ENCODE measurements around the gene PRCD. TPM values are rescaled to one million over a fixed set of nuclear protein-coding genes. Genes with fewer than 3 reads are reported as not detected.

Gene PRCD
- total and polyA plus RNA-seq, 2 donors from 2014 or later, result 2.2 TPM; not detected in 1

- peak overlapping the region in 1 of 3 donors; percentile 46 for H3K9ac ChIP-seq (ENCODE audit: low read length in 3 of 3)
- H3K4me1 ChIP-seq (ENCODE audit: control insufficient read depth in 2 of 3, insufficient read depth in 2 of 3, low read depth in 1 of 3, low read length in 3 of 3), result peaks cover 3 to 43% (median 15%) of the 10 kb centered on the region in 3 donors
- no peak for TF ChIP-seq CTCF (IDR thresholded peaks at IDR 0.05; ENCODE audit: borderline replicate concordance, extremely low read depth, insufficient read depth)
- no peak overlapping the region for H3K4me3 ChIP-seq (ENCODE audit: low read length in 3 of 3)
- H3K27ac ChIP-seq (ENCODE audit: low read depth in 2 of 2, low read length in 2 of 2), result peak overlapping the region; percentile 94
- H3K36me3 ChIP-seq (ENCODE audit: control insufficient read depth in 2 of 3, insufficient read depth in 3 of 3, low read length in 3 of 3), result no peaks in the 10 kb centered on the region
- DNase-seq (peak in 2 of 5 donors; percentile 48 to 77), FAIRE-seq (no peak)
- intact Hi-C loops (cut with DNase I), result no loop called here
- no peaks in the 10 kb centered on the region for H3K9me3 ChIP-seq (ENCODE audit: control insufficient read depth in 2 of 3, insufficient read depth in 1 of 3, low read length in 3 of 3)
- H3K27me3 ChIP-seq (ENCODE audit: control insufficient read depth, insufficient read depth, low read length), result no peaks in the 10 kb centered on the region
These were observed 11.7 kb upstream of the PRCD start for GRCh38 chr17:76528156-76528527.

- peak in 2 of 5 donors; percentile 67 to 81 for DNase-seq
- intact Hi-C loops (cut with DNase I), result no loop called here
These were observed 11.2 kb upstream of the PRCD start for GRCh38 chr17:76528528-76529223.

GRCh38 chr17:76529224-76530094 lies 10.4 kb upstream of the PRCD start:
- H3K27ac ChIP-seq (ENCODE audit: low read depth in 2 of 2, low read length in 2 of 2), result peak overlapping the region; percentile 94
- no peaks in the 10 kb centered on the region for H3K9me3 ChIP-seq (ENCODE audit: control insufficient read depth in 2 of 3, insufficient read depth in 1 of 3, low read length in 3 of 3)
- no peaks in the 10 kb centered on the region for H3K27me3 ChIP-seq (ENCODE audit: control insufficient read depth, insufficient read depth, low read length)
- DNase-seq (peak; percentile 80 to 95 (median 88)), FAIRE-seq (no peak)
- no peaks in the 10 kb centered on the region for H3K36me3 ChIP-seq (ENCODE audit: control insufficient read depth in 2 of 3, insufficient read depth in 3 of 3, low read length in 3 of 3)
- H3K4me3 ChIP-seq (ENCODE audit: low read length in 3 of 3), result no peak overlapping the region
- intact Hi-C loops (cut with DNase I), result no loop called here
- peaks cover 3 to 42% (median 15%) of the 10 kb centered on the region in 3 donors for H3K4me1 ChIP-seq (ENCODE audit: control insufficient read depth in 2 of 3, insufficient read depth in 2 of 3, low read depth in 1 of 3, low read length in 3 of 3)
- TF ChIP-seq CTCF (IDR thresholded peaks at IDR 0.05; ENCODE audit: borderline replicate concordance, extremely low read depth, insufficient read depth), result no peak
- peak overlapping the region in 1 of 3 donors; percentile 40 for H3K9ac ChIP-seq (ENCODE audit: low read length in 3 of 3)

More at GRCh38 chr17:76528528-76529223, 11.2 kb upstream of the PRCD start:
- H3K9ac ChIP-seq (ENCODE audit: low read length in 3 of 3), result peak overlapping the region in 1 of 3 donors; percentile 46
- peak overlapping the region; percentile 94 for H3K27ac ChIP-seq (ENCODE audit: low read depth in 2 of 2, low read length in 2 of 2)
- no peak for TF ChIP-seq CTCF (IDR thresholded peaks at IDR 0.05; ENCODE audit: borderline replicate concordance, extremely low read depth, insufficient read depth)
- FAIRE-seq, result no peak
- H3K4me1 ChIP-seq (ENCODE audit: control insufficient read depth in 2 of 3, insufficient read depth in 2 of 3, low read depth in 1 of 3, low read length in 3 of 3), result peaks cover 3 to 43% (median 15%) of the 10 kb centered on the region in 3 donors
- no peak overlapping the region for H3K4me3 ChIP-seq (ENCODE audit: low read length in 3 of 3)
- H3K9me3 ChIP-seq (ENCODE audit: control insufficient read depth in 2 of 3, insufficient read depth in 1 of 3, low read length in 3 of 3), result no peaks in the 10 kb centered on the region
- H3K27me3 ChIP-seq (ENCODE audit: control insufficient read depth, insufficient read depth, low read length), result no peaks in the 10 kb centered on the region
- no peaks in the 10 kb centered on the region for H3K36me3 ChIP-seq (ENCODE audit: control insufficient read depth in 2 of 3, insufficient read depth in 3 of 3, low read length in 3 of 3)
